Vagina (tissue), 2 donors: ENCODE results near the gene PLEKHG7. TPM values are rescaled to one million over a fixed set of nuclear protein-coding genes. Genes with fewer than 3 reads are reported as not detected.
"Not testable (repeated sequence)": the region's sequence is repeated elsewhere in the genome, so short reads cannot be mapped to it uniquely, and the experiment has no call there.

ENCODE experiments used
- DNase-seq, 2 donors: peaks; one replicate each; pipeline ENCODE4 v3.0.0-alpha.2; 2017; ENCODE audit errors: extremely low spot score in 2 of 2
- H3K27ac ChIP-seq: fragments of 200-600 bp; sonication (generic); one replicate; pipeline ENCODE4 v1.5.1; 2019
- H3K27me3 ChIP-seq: fragments of 200-600 bp; sonication (generic); one replicate; pipeline ENCODE4 v1.5.1; 2019
- H3K36me3 ChIP-seq, 2 donors: fragments of 200-600 bp; sonication (generic); one replicate each; pipeline ENCODE4 v1.5.1; 2017 to 2019
- H3K4me1 ChIP-seq: fragments of 200-600 bp; sonication (generic); one replicate; pipeline ENCODE4 v1.5.1; 2019
- H3K4me3 ChIP-seq, 2 donors: fragments of 200-600 bp; sonication (generic); 1 replicate in 1 of 2; 2 replicates in 1 of 2; pipeline ENCODE4 v1.5.1; 2016 to 2019
- H3K9me3 ChIP-seq: fragments of 200-600 bp; sonication (generic); one replicate; pipeline ENCODE4 v1.5.1; 2019
- CTCF ChIP-seq, 3 experiments: fragments of 450-650 bp in 2 of 3; fragments of 200-600 bp in 1 of 3; sonication (generic) in 1 of 3; IDR thresholded peaks; one replicate each; pipeline ENCODE4 v1.5.1; 2017 to 2019; ENCODE audit warnings: antibody characterized with exemption in 3 of 3, mild to moderate bottlenecking in 2 of 3, moderate library complexity in 2 of 3
- POLR2A ChIP-seq, 2 donors: fragments of 450-650 bp; IDR thresholded peaks; one replicate each; pipeline ENCODE4 v1.6.1; 2017; ENCODE audit warnings: antibody characterized with exemption in 2 of 2, mild to moderate bottlenecking in 2 of 2, moderate library complexity in 2 of 2
- POLR2AphosphoS5 ChIP-seq, 2 donors: sonication (generic); formaldehyde crosslinking; IDR thresholded peaks; one replicate each; pipeline ENCODE4 v1.9.0; 2017; ENCODE audit warnings: antibody characterized with exemption in 2 of 2, mild to moderate bottlenecking in 2 of 2, low read depth in 1 of 2; ENCODE audit not compliant: insufficient read depth in 1 of 2
- intact Hi-C: fragments of 100-400 bp; cut with DNase I; formaldehyde crosslinking; loops from one replicate; pipeline ENCODE4 v1.15.1; 2023
- total RNA-seq: library from RNA; depleted of rRNA; stranded (reverse); fragments of >200 nt; gene quantifications from one replicate; pipeline ENCODE4 v1.2.3, GENCODE V29; 2016

The PLEKHG7 gene
- total RNA-seq, 1 donor from 2014 or later = not detected

- intact Hi-C loops = no loop called here
- Histone ChIP-seq H3K27ac (no peak overlapping the region), H3K4me1 (peaks cover 7% of the 10 kb centered on the region), H3K27me3 (no peaks in the 10 kb centered on the region), H3K36me3 (no peaks in the 10 kb centered on the region), H3K9me3 (no peaks in the 10 kb centered on the region), H3K4me3 (no peak overlapping the region)
- no peak for DNase-seq
- TF ChIP-seq POLR2A (IDR thresholded peaks at IDR 0.05) = no peak
- TF ChIP-seq CTCF (IDR thresholded peaks at IDR 0.05) = no peak
- TF ChIP-seq POLR2AphosphoS5 (IDR thresholded peaks at IDR 0.05; ENCODE audit: insufficient read depth in 1 of 2, low read depth in 1 of 2) = no peak
Observed at GRCh38 chr12:92658611-92659010, 44.2 kb upstream of the PLEKHG7 start.

GRCh38 chr12:92661269-92661668 is 41.5 kb upstream of the PLEKHG7 start:
- no peak for DNase-seq
- Histone ChIP-seq H3K27me3 (no peaks in the 10 kb centered on the region), H3K36me3 (no peaks in the 10 kb centered on the region), H3K4me1 (no peaks in the 10 kb centered on the region), H3K4me3 (no peak overlapping the region), H3K9me3 (no peaks in the 10 kb centered on the region), H3K27ac (no peak overlapping the region)
- TF ChIP-seq CTCF (IDR thresholded peaks at IDR 0.05) (no peak), POLR2A (IDR thresholded peaks at IDR 0.05) (no peak), POLR2AphosphoS5 (IDR thresholded peaks at IDR 0.05; ENCODE audit: insufficient read depth in 1 of 2, low read depth in 1 of 2) (no peak)
- intact Hi-C loops = no loop called here

- DNase-seq = no peak
- no peaks in the 10 kb centered on the region for H3K4me1 ChIP-seq
- H3K9me3 ChIP-seq = no peaks in the 10 kb centered on the region
- H3K4me3 ChIP-seq = no peak overlapping the region
- H3K36me3 ChIP-seq = no peaks in the 10 kb centered on the region
- intact Hi-C loops = no loop called here
- TF ChIP-seq POLR2AphosphoS5 (IDR thresholded peaks at IDR 0.05; ENCODE audit: insufficient read depth in 1 of 2, low read depth in 1 of 2) (no peak), POLR2A (IDR thresholded peaks at IDR 0.05) (no peak), CTCF (IDR thresholded peaks at IDR 0.05) (no peak)
- H3K27me3 ChIP-seq = no peaks in the 10 kb centered on the region
- H3K27ac ChIP-seq = no peak overlapping the region
Observed at GRCh38 chr12:92665496-92665895, 37.3 kb upstream of the PLEKHG7 start.

GRCh38 chr12:92668739-92669138 is 34.0 kb upstream of the PLEKHG7 start:
- Histone ChIP-seq H3K36me3 (no peaks in the 10 kb centered on the region), H3K4me3 (no peak overlapping the region), H3K27me3 (no peaks in the 10 kb centered on the region), H3K27ac (no peak overlapping the region), H3K4me1 (no peaks in the 10 kb centered on the region), H3K9me3 (no peaks in the 10 kb centered on the region)
- intact Hi-C loops = no loop called here
- no peak for TF ChIP-seq CTCF (IDR thresholded peaks at IDR 0.05)
- TF ChIP-seq POLR2A (IDR thresholded peaks at IDR 0.05) = no peak
- TF ChIP-seq POLR2AphosphoS5 (IDR thresholded peaks at IDR 0.05; ENCODE audit: insufficient read depth in 1 of 2, low read depth in 1 of 2) = no peak
- no peak for DNase-seq

GRCh38 chr12:92671524-92671923 is 31.3 kb upstream of the PLEKHG7 start:
- DNase-seq, H3K27ac ChIP-seq, H3K4me3 ChIP-seq, H3K9me3 ChIP-seq, intact Hi-C loops, H3K36me3 ChIP-seq, H3K4me1 ChIP-seq, H3K27me3 ChIP-seq: not testable (repeated sequence)

- no peaks in the 10 kb centered on the region for H3K9me3 ChIP-seq
- H3K36me3 ChIP-seq = no peaks in the 10 kb centered on the region
- DNase-seq = no peak
- no peaks in the 10 kb centered on the region for H3K27me3 ChIP-seq
- intact Hi-C loops = no loop called here
- TF ChIP-seq POLR2AphosphoS5 (IDR thresholded peaks at IDR 0.05; ENCODE audit: insufficient read depth in 1 of 2, low read depth in 1 of 2) (no peak), CTCF (IDR thresholded peaks at IDR 0.05) (no peak), POLR2A (IDR thresholded peaks at IDR 0.05) (no peak)
- no peaks in the 10 kb centered on the region for H3K4me1 ChIP-seq
- H3K4me3 ChIP-seq = no peak overlapping the region
- no peak overlapping the region for H3K27ac ChIP-seq
Observed at GRCh38 chr12:92673756-92674155, 29.0 kb upstream of the PLEKHG7 start.
